ENCODE results near the gene GFY.
A peak's percentile ranks its signal among the peaks of the same experiment; 100 is the strongest.

Gene GFY

DNA sequence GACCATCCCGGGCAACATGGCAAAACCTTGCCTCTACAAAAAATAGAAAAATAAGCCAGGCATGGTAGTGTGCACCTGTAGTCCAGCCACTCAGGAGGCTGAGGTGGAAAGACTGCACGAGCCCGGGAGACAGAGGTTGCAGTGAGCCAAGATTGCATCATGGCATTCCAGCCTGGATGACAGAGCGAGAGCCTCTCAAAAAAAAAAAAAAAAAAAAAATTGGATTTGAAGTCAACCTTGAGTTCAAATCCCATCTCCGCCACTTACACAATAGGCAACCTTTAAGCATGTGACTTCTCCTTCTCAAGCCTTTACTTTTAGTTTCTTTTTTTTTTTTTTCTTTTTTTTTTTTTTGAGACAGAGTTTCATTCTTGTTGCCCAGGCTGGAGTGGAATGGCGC lies 25.2 kb upstream of the GFY start:
- Histone ChIP-seq H3K9me2 (ENCODE audit: low read depth, low read length) (no peaks in the 10 kb centered on the region), H3K27ac (ENCODE audit: low read depth, low read length, poor library complexity, severe bottlenecking) (no peak overlapping the region)
- TF ChIP-seq EZH2 (IDR thresholded peaks at IDR 0.05; ENCODE audit: borderline replicate concordance, low read length): no peak
- TF ChIP-seq, protein P1, sequence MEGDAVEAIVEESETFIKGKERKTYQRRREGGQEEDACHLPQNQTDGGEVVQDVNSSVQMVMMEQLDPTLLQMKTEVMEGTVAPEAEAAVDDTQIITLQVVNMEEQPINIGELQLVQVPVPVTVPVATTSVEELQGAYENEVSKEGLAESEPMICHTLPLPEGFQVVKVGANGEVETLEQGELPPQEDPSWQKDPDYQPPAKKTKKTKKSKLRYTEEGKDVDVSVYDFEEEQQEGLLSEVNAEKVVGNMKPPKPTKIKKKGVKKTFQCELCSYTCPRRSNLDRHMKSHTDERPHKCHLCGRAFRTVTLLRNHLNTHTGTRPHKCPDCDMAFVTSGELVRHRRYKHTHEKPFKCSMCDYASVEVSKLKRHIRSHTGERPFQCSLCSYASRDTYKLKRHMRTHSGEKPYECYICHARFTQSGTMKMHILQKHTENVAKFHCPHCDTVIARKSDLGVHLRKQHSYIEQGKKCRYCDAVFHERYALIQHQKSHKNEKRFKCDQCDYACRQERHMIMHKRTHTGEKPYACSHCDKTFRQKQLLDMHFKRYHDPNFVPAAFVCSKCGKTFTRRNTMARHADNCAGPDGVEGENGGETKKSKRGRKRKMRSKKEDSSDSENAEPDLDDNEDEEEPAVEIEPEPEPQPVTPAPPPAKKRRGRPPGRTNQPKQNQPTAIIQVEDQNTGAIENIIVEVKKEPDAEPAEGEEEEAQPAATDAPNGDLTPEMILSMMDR (IDR thresholded peaks at IDR 0.05; ENCODE audit: low read length): no peak

GRCh38 chr19:49403404-49404187 lies 21.6 kb upstream of the GFY start:
- H3K4me1 ChIP-seq (ENCODE audit: insufficient read depth, low read length, severe bottlenecking): peaks cover 29% of the 10 kb centered on the region
- H3K27ac ChIP-seq (ENCODE audit: low read depth, low read length, poor library complexity, severe bottlenecking): peak overlapping the region; percentile 90

More for the DNA sequence above, 25.2 kb upstream of the GFY start:
- no peak overlapping the region for H3K9ac ChIP-seq (ENCODE audit: low read length)
- no peaks in the 10 kb centered on the region for H3F3A ChIP-seq (ENCODE audit: insufficient read depth, low read length)
- H3K9me3 ChIP-seq (ENCODE audit: low read length): no peaks in the 10 kb centered on the region
- no peaks in the 10 kb centered on the region for H3K79me2 ChIP-seq (ENCODE audit: insufficient read depth, low read length)
- no peaks in the 10 kb centered on the region for H4K20me1 ChIP-seq (ENCODE audit: insufficient read depth, low read length)
- no peak overlapping the region for H3K4me2 ChIP-seq (ENCODE audit: low read length)
- no peaks in the 10 kb centered on the region for H3K36me3 ChIP-seq (ENCODE audit: insufficient read depth, low read length)
- no peak overlapping the region for H2AFZ ChIP-seq (ENCODE audit: low read length)
- H3K27me3 ChIP-seq (ENCODE audit: insufficient read depth, low read length): no peaks in the 10 kb centered on the region
- no peak overlapping the region for H3K4me3 ChIP-seq (ENCODE audit: low read depth, low read length, poor library complexity, severe bottlenecking)
- peaks cover 19% of the 10 kb centered on the region for H3K4me1 ChIP-seq (ENCODE audit: insufficient read depth, low read length, severe bottlenecking)

DNA sequence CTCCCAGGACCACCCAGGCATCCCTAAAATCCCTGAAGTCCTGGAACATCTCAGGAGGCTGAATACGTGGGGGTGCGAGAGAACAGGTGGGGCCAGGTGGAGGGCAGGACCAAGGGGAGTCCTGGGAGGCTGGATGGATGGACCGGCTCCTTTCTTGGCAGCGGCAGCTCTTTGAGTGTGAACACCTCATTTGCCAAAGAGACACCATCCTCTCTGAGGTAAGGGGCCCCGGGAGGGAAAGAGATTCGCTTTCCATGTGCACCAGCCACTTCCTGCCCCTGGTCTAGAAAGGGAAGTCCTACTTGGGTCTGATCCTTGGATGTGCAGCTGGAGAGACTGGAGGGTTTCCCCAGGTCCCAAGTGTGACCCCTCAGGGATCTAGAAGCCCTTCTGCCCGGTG lies 18.1 kb upstream of the GFY start:
- Histone ChIP-seq H3K36me3 (ENCODE audit: insufficient read depth, low read length) (no peaks in the 10 kb centered on the region), H3K4me2 (ENCODE audit: low read length) (no peak overlapping the region), H3K79me2 (ENCODE audit: insufficient read depth, low read length) (no peaks in the 10 kb centered on the region), H3K4me1 (ENCODE audit: insufficient read depth, low read length, severe bottlenecking) (peaks cover 46% of the 10 kb centered on the region), H3K9me3 (ENCODE audit: low read length) (no peaks in the 10 kb centered on the region), H3K9me2 (ENCODE audit: low read depth, low read length) (no peaks in the 10 kb centered on the region), H2AFZ (ENCODE audit: low read length) (no peak overlapping the region), H3K27ac (ENCODE audit: low read depth, low read length, poor library complexity, severe bottlenecking) (no peak overlapping the region), H3K27me3 (ENCODE audit: insufficient read depth, low read length) (no peaks in the 10 kb centered on the region), H4K20me1 (ENCODE audit: insufficient read depth, low read length) (no peaks in the 10 kb centered on the region), H3K9ac (ENCODE audit: low read length) (no peak overlapping the region), H3K4me3 (ENCODE audit: low read depth, low read length, poor library complexity, severe bottlenecking) (no peak overlapping the region), H3F3A (ENCODE audit: insufficient read depth, low read length) (no peaks in the 10 kb centered on the region)
- TF ChIP-seq, protein P1 (IDR thresholded peaks at IDR 0.05; ENCODE audit: low read length): no peak
- no peak for TF ChIP-seq EZH2 (IDR thresholded peaks at IDR 0.05; ENCODE audit: borderline replicate concordance, low read length)

More at GRCh38 chr19:49403404-49404187, 21.6 kb upstream of the GFY start:
- TF ChIP-seq EZH2 (IDR thresholded peaks at IDR 0.05; ENCODE audit: borderline replicate concordance, low read length): no peak
- TF ChIP-seq, protein P1 (IDR thresholded peaks at IDR 0.05; ENCODE audit: low read length): no peak
- Histone ChIP-seq H3K9me2 (ENCODE audit: low read depth, low read length) (no peaks in the 10 kb centered on the region), H3K27me3 (ENCODE audit: insufficient read depth, low read length) (no peaks in the 10 kb centered on the region), H3K36me3 (ENCODE audit: insufficient read depth, low read length) (no peaks in the 10 kb centered on the region), H3K9ac (ENCODE audit: low read length) (peak overlapping the region; percentile 50; the same call in 1 of the 2 replicates), H3F3A (ENCODE audit: insufficient read depth, low read length) (no peaks in the 10 kb centered on the region), H3K4me2 (ENCODE audit: low read length) (peak overlapping the region; percentile 42), H4K20me1 (ENCODE audit: insufficient read depth, low read length) (no peaks in the 10 kb centered on the region), H3K9me3 (ENCODE audit: low read length) (no peaks in the 10 kb centered on the region), H3K4me3 (ENCODE audit: low read depth, low read length, poor library complexity, severe bottlenecking) (no peak overlapping the region), H2AFZ (ENCODE audit: low read length) (no peak overlapping the region), H3K79me2 (ENCODE audit: insufficient read depth, low read length) (no peaks in the 10 kb centered on the region)
